HCT116 (cell line): ENCODE results near the gene GDF10. TPM values are rescaled to one million over a fixed set of nuclear protein-coding genes. Genes with fewer than 3 reads are reported as not detected.

Experiments used
- ATAC-seq: fragments of 200-7000 bp; cut with Tn5 transposase; 2 replicates; pipeline ENCODE4 v1.9.1; 2020; ENCODE audit warnings: mild to moderate bottlenecking, moderate library complexity
- BruUV-seq: library from RNA; stranded (reverse); fragments of 400-500 nt; replicated peaks from 2 replicates; lab custom pipeline; 2021; lab: Mats Ljungman, UMichigan
- CTCF ChIA-PET: fragments of 300-600 bp; sonication (Branson Sonifier 250); formaldehyde crosslinking; loops from one replicate; lab custom pipeline; 2021; ENCODE audit warnings: antibody characterized with exemption; lab: Charles Lee
- POLR2A ChIA-PET: fragments of 300-600, 350-600 bp; sonication (Branson Sonifier 250); formaldehyde crosslinking; loops from one replicate; lab custom pipeline; 2021; ENCODE audit warnings: antibody characterized with exemption; lab: Charles Lee
- RAD21 ChIA-PET, 2 experiments: fragments of 300-600 bp; sonication (Branson Sonifier 250); formaldehyde crosslinking; loops; one replicate each; lab custom pipeline; 2023; ENCODE audit warnings: low total read pairs in 2 of 2; ENCODE audit not compliant: uncharacterized antibody in 2 of 2, unreplicated experiment in 2 of 2, low non-redundant PET in 1 of 2; lab: Charles Lee
- DNase-seq: peaks from one replicate; pipeline ENCODE4 v3.0.0-alpha.2; 2010; ENCODE audit warnings: low read depth, low spot score
- H2AFZ ChIP-seq: fragments of 200-600 bp; shearing (Covaris generic), sonication (generic); 2 replicates; pipeline ENCODE4 v1.6.1; 2017; ENCODE audit warnings: low read depth, mixed run types, mixed read lengths, antibody characterized with exemption, low read length; ENCODE audit not compliant: poor library complexity, severe bottlenecking
- H3K27ac ChIP-seq: 2 replicates; pipeline ENCODE4 v1.5.1; 2012; ENCODE audit warnings: low read depth, low read length
- H3K27me3 ChIP-seq: fragments of 200-600 bp; sonication (generic); 2 replicates; pipeline ENCODE4 v1.6.1; 2016; ENCODE audit warnings: mixed run types, low read length, mixed read lengths; ENCODE audit not compliant: insufficient read depth
- H3K36me3 ChIP-seq, 2 experiments: fragments of 200-500 bp in 1 of 2; fragments of 200-600 bp in 1 of 2; sonication (Bioruptor generic) in 1 of 2; sonication (generic) in 1 of 2; 2 replicates each; pipeline versions ENCODE4 v1.5.1 to v1.6.1; 2014 to 2016; ENCODE audit warnings: low read length in 2 of 2, inconsistent platforms in 1 of 2, mixed read lengths in 1 of 2, mixed run types in 1 of 2; ENCODE audit not compliant: insufficient read depth in 2 of 2, control insufficient read depth in 1 of 2
- H3K4me1 ChIP-seq, 2 experiments: fragments of 200-600 bp in 1 of 2; sonication (generic) in 1 of 2; 2 replicates each; pipeline versions ENCODE4 v1.5.1 to v1.6.1; 2012 to 2017; ENCODE audit warnings: low read length in 2 of 2, inconsistent platforms in 1 of 2, mild to moderate bottlenecking in 1 of 2, mixed read lengths in 1 of 2, mixed run types in 1 of 2, moderate library complexity in 1 of 2; ENCODE audit not compliant: insufficient read depth in 2 of 2, control insufficient read depth in 1 of 2
- H3K4me2 ChIP-seq: fragments of 200-600 bp; sonication (generic); 2 replicates; pipeline ENCODE4 v1.6.1; 2017; ENCODE audit warnings: mixed run types, low read length, mixed read lengths
- H3K4me3 ChIP-seq, 2 experiments: fragments of 200-600 bp in 1 of 2; sonication (generic) in 1 of 2; replicated peaks in 1 of 2; 2 replicates each; pipeline ENCODE4 v1.5.1; 2011 to 2016; ENCODE audit warnings: low read length in 2 of 2, control low read depth in 1 of 2, low read depth in 1 of 2, mild to moderate bottlenecking in 1 of 2, mixed read lengths in 1 of 2, mixed run types in 1 of 2
- H3K79me2 ChIP-seq: fragments of 200-600 bp; sonication (generic); 2 replicates; pipeline ENCODE4 v1.6.1; 2017; ENCODE audit warnings: mild to moderate bottlenecking, mixed run types, low read length, moderate library complexity, mixed read lengths; ENCODE audit not compliant: insufficient read depth
- H3K9ac ChIP-seq: fragments of 200-600 bp; sonication (generic); 2 replicates; pipeline ENCODE4 v1.6.1; 2016; ENCODE audit warnings: low read length, mixed read lengths
- H3K9me2 ChIP-seq: fragments of 200-600 bp; sonication (generic), shearing (Covaris generic); 2 replicates; pipeline ENCODE4 v1.6.1; 2017; ENCODE audit warnings: mixed run types, mild to moderate bottlenecking, moderate library complexity; ENCODE audit not compliant: insufficient read depth
- H3K9me3 ChIP-seq, 2 experiments: fragments of 200-500 bp in 1 of 2; fragments of 200-600 bp in 1 of 2; sonication (Bioruptor generic) in 1 of 2; sonication (generic) in 1 of 2; 2 replicates each; pipeline ENCODE4 v1.6.1; 2014 to 2017; ENCODE audit warnings: low read length in 2 of 2, mixed read lengths in 2 of 2, inconsistent platforms in 1 of 2, low read depth in 1 of 2, mild to moderate bottlenecking in 1 of 2, mixed run types in 1 of 2, moderate library complexity in 1 of 2; ENCODE audit not compliant: control insufficient read depth in 1 of 2, insufficient read depth in 1 of 2
- H4K20me1 ChIP-seq: fragments of 200-600 bp; sonication (generic), shearing (Covaris generic); 2 replicates; pipeline ENCODE4 v1.6.1; 2017; ENCODE audit warnings: mixed run types, mild to moderate bottlenecking, moderate library complexity; ENCODE audit not compliant: insufficient read depth
- CBX3 ChIP-seq: IDR thresholded peaks from 2 replicates; pipeline ENCODE4 v1.6.1; 2012; ENCODE audit warnings: low read depth
- EGR1 ChIP-seq: IDR thresholded peaks from 2 replicates; pipeline ENCODE4 v1.6.1; 2012; ENCODE audit warnings: low read depth
- EZH2phosphoT487 ChIP-seq: fragments of 200-600 bp; IDR thresholded peaks from 2 replicates; pipeline ENCODE4 v1.6.1; 2018; ENCODE audit warnings: antibody characterized with exemption, borderline replicate concordance
- RAD21 ChIP-seq: IDR thresholded peaks from 2 replicates; pipeline ENCODE4 v1.6.1; 2012; ENCODE audit warnings: low read depth, mild to moderate bottlenecking
- REST ChIP-seq: IDR thresholded peaks from 2 replicates; pipeline ENCODE4 v1.6.1; 2012; ENCODE audit warnings: low read depth
- SIN3A ChIP-seq: IDR thresholded peaks from 2 replicates; pipeline ENCODE4 v1.6.1; 2012; ENCODE audit warnings: low read depth
- SP1 ChIP-seq: IDR thresholded peaks from 2 replicates; pipeline ENCODE4 v1.6.1; 2012; ENCODE audit warnings: low read depth
- SRF ChIP-seq: IDR thresholded peaks from 2 replicates; pipeline ENCODE4 v1.6.1; 2012; ENCODE audit warnings: low read depth
- YY1 ChIP-seq: IDR thresholded peaks from 2 replicates; pipeline ENCODE4 v1.6.1; 2011; ENCODE audit warnings: low read length, low read depth, moderate library complexity, mild to moderate bottlenecking; ENCODE audit not compliant: insufficient replicate concordance; ENCODE audit errors: extremely low read depth
- ZFX ChIP-seq: fragments of 450-650 bp; IDR thresholded peaks from 2 replicates; pipeline ENCODE4 v1.6.1; 2017
- ZNF274 ChIP-seq: fragments of 200-500 bp; sonication (Bioruptor generic); IDR thresholded peaks from 2 replicates; pipeline ENCODE4 v1.6.1; 2014; ENCODE audit warnings: mild to moderate bottlenecking, low read depth, low read length, inconsistent platforms
- intact Hi-C: fragments of 100-400 bp; cut with micrococcal nuclease; formaldehyde crosslinking; loops from 2 replicates; pipeline ENCODE4 v1.10.0; 2022
- total RNA-seq: library from RNA; stranded (reverse); gene quantifications from one replicate; pipeline ENCODE4 v1.2.1, GENCODE V29; 2021; ENCODE audit not compliant: unreplicated experiment

GDF10 gene
- total RNA-seq, 1 experiment from 2014 or later: not detected

- ChIA-PET POLR2A (no interaction called here), RAD21 (no interaction called here), CTCF (no interaction called here)
- TF ChIP-seq CBX3 (no peak), YY1 (no peak), ZFX (no peak), SP1 (no peak), REST (no peak), RAD21 (no peak), SRF (no peak), SIN3A (no peak), EGR1 (no peak), EZH2phosphoT487 (no peak), ZNF274 (no peak)
- H4K20me1 ChIP-seq: no peaks in the 10 kb centered on the region
- intact Hi-C loops: no loop called here
- H3K4me1 ChIP-seq: no peaks in the 10 kb centered on the region
- peaks cover 4% of the 10 kb centered on the region; the same call in 1 of the 2 replicates for H3K27me3 ChIP-seq
- no peak overlapping the region for H3K4me3 ChIP-seq
- no peaks in the 10 kb centered on the region for H3K36me3 ChIP-seq
- ATAC-seq (no peak), DNase-seq (no peak)
- no peaks in the 10 kb centered on the region for H3K9me3 ChIP-seq
- H3K9ac ChIP-seq: no peak overlapping the region
- H3K9me2 ChIP-seq: no peaks in the 10 kb centered on the region
- H2AFZ ChIP-seq: no peak overlapping the region
- H3K79me2 ChIP-seq: no peaks in the 10 kb centered on the region
- no peak overlapping the region for H3K4me2 ChIP-seq
- BruUV-seq: no TSS peak
- H3K27ac ChIP-seq: no peak overlapping the region
These were observed 44.8 kb upstream of the GDF10 start for GRCh38 chr10:47255033-47255813.
